ENCODE measurements around the gene ZMYND8.
"Not testable (repeated sequence)": the region's sequence is repeated elsewhere in the genome, so short reads cannot be mapped to it uniquely, and the experiment has no call there.

DNA sequence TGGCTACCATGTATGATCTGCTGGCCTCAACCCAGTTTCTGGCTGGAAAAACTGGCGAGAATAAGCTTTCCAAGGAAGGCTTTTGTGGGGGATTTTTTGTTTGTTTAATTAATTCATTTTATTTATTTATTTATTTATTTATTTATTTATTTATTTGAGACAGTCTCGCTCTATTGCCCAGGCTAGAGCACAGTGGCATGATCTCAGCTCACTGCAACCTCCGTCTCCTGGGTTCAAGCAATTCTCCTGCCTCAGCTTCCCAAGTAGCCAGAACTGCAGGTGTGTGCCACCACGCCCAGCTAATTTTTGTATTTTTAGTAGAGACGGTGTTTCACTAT, 79.0 kb downstream of the ZMYND8 start:
- TF ChIP-seq, protein P1, sequence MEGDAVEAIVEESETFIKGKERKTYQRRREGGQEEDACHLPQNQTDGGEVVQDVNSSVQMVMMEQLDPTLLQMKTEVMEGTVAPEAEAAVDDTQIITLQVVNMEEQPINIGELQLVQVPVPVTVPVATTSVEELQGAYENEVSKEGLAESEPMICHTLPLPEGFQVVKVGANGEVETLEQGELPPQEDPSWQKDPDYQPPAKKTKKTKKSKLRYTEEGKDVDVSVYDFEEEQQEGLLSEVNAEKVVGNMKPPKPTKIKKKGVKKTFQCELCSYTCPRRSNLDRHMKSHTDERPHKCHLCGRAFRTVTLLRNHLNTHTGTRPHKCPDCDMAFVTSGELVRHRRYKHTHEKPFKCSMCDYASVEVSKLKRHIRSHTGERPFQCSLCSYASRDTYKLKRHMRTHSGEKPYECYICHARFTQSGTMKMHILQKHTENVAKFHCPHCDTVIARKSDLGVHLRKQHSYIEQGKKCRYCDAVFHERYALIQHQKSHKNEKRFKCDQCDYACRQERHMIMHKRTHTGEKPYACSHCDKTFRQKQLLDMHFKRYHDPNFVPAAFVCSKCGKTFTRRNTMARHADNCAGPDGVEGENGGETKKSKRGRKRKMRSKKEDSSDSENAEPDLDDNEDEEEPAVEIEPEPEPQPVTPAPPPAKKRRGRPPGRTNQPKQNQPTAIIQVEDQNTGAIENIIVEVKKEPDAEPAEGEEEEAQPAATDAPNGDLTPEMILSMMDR (conservative IDR thresholded peaks at IDR 0.05), result not testable (repeated sequence)
- TF ChIP-seq EZH2 (IDR thresholded peaks at IDR 0.05; ENCODE audit: low read depth), result not testable (repeated sequence)
